HG03045 (cell line): Measurements from ENCODE around the gene AP3D1.
"Not testable (repeated sequence)": the region's sequence is repeated elsewhere in the genome, so short reads cannot be mapped to it uniquely, and the experiment has no call there.

Source experiments
- ATAC-seq: cut with Tn5 transposase; IDR thresholded peaks from one replicate; pipeline ENCODE4 v1.9.1; 2021; ENCODE audit warnings: mild to moderate bottlenecking, moderate library complexity; ENCODE audit not compliant: unreplicated experiment

Gene AP3D1

GRCh38 chr19:2157452-2157851 is 6.1 kb upstream of the AP3D1 start:
- ATAC-seq, result no peak

GRCh38 chr19:2154587-2155075 is 3.3 kb upstream of the AP3D1 start:
- no peak for ATAC-seq

- peak; percentile 26 for ATAC-seq
Measured at GRCh38 chr19:2150794-2151338, 500 bp downstream of the AP3D1 start.

- ATAC-seq, result no peak
Measured at GRCh38 chr19:2149980-2150793, 1.2 kb downstream of the AP3D1 start.

- no peak for ATAC-seq
Measured at GRCh38 chr19:2148482-2149135, 2.8 kb downstream of the AP3D1 start.

- ATAC-seq, result no peak
Measured at GRCh38 chr19:2145831-2146241, 5.5 kb downstream of the AP3D1 start.

- ATAC-seq, result no peak
Measured at GRCh38 chr19:2144190-2144589, 7.2 kb downstream of the AP3D1 start.

- ATAC-seq, result no peak
Measured at GRCh38 chr19:2142173-2142829, 9.1 kb downstream of the AP3D1 start.

GRCh38 chr19:2140138-2140569 is 11.2 kb downstream of the AP3D1 start:
- ATAC-seq, result no peak

GRCh38 chr19:2139385-2140137 is 11.8 kb downstream of the AP3D1 start:
- no peak for ATAC-seq

- no peak for ATAC-seq
Measured at GRCh38 chr19:2138061-2138728, 13.2 kb downstream of the AP3D1 start.

- ATAC-seq, result no peak
Measured at GRCh38 chr19:2136796-2137195, 14.6 kb downstream of the AP3D1 start.

- ATAC-seq, result no peak
Measured at GRCh38 chr19:2135474-2136402, 15.6 kb downstream of the AP3D1 start.

- no peak for ATAC-seq
Measured at GRCh38 chr19:2132731-2133490, 18.5 kb downstream of the AP3D1 start.

- no peak for ATAC-seq
Measured at GRCh38 chr19:2132191-2132590, 19.2 kb downstream of the AP3D1 start.

- ATAC-seq, result not testable (repeated sequence)
Measured at GRCh38 chr19:2131012-2131975, 20.1 kb downstream of the AP3D1 start.
